ENCODE data around the gene PANX1. TPM values are rescaled to one million over a fixed set of nuclear protein-coding genes. Genes with fewer than 3 reads are reported as not detected.

Gene PANX1
- total and polyA plus RNA-seq, 2 experiments from 2014 or later, result 9.5 to 40.8 TPM

DNA sequence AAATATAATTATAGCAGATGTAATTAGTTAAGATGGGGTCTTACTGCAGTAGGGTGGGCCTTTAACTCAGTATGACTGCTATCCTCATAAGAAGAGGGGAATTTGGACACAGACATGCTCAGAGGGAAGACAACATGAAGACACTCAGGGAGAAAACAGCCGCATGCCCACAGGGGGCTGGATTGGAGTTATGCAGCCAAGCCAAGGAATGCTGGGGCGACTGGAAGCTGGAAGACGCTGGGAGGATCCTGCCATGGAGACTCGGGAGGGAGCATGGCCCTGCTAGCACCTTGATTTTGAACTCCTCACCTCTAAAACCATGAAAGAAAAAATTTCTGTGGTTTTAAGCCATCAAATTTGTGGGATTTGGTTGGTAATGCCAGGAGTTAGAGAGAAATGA is 40.9 kb downstream of the PANX1 start (continued):
- TF ChIP-seq, protein P1, sequence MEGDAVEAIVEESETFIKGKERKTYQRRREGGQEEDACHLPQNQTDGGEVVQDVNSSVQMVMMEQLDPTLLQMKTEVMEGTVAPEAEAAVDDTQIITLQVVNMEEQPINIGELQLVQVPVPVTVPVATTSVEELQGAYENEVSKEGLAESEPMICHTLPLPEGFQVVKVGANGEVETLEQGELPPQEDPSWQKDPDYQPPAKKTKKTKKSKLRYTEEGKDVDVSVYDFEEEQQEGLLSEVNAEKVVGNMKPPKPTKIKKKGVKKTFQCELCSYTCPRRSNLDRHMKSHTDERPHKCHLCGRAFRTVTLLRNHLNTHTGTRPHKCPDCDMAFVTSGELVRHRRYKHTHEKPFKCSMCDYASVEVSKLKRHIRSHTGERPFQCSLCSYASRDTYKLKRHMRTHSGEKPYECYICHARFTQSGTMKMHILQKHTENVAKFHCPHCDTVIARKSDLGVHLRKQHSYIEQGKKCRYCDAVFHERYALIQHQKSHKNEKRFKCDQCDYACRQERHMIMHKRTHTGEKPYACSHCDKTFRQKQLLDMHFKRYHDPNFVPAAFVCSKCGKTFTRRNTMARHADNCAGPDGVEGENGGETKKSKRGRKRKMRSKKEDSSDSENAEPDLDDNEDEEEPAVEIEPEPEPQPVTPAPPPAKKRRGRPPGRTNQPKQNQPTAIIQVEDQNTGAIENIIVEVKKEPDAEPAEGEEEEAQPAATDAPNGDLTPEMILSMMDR (conservative IDR thresholded peaks at IDR 0.05; ENCODE audit: low read depth in 2 of 2), result no peak
- no peak for TF ChIP-seq JUNB (IDR thresholded peaks at IDR 0.05; ENCODE audit: unreplicated experiment)
- no peak for TF ChIP-seq POLR2AphosphoS5 (IDR thresholded peaks at IDR 0.05; ENCODE audit: low read depth)

DNA sequence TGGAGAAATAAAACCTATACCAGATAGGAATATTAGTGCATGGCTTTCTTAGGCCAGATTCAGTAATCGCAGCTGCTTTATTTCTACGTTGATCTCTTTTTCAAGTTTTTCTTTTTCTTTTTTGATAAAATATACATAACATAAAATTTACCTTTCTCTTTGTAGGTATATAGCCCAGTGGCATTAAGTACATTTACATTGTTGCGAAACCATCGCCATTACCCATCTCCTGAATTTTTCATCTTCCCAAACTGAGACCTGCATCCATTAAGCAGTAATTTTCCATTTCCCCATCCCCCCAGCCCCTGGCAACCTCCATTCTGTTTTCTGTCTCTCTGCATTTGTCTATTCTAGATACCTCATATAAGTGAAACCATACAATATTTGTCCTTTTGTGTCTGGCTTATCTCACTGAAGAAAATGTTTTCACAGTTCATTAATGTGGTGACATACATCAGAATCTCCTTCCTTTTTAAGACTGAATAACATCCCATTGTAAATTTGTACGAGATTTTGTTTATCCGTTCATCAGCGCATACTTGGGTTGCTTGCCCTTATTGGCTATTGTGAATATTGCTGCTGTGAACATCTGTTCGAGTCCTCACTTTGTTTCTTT is 41.4 kb downstream of the PANX1 start:
- TF ChIP-seq REST (IDR thresholded peaks at IDR 0.05; ENCODE audit: unreplicated experiment), result no peak
- TF ChIP-seq ZNF114 (CRISPR knock-in tag; IDR thresholded peaks at IDR 0.05), result no peak
- no peak for TF ChIP-seq POLR2AphosphoS5 (IDR thresholded peaks at IDR 0.05; ENCODE audit: low read depth)
- TF ChIP-seq EZH2 (IDR thresholded peaks at IDR 0.05; ENCODE audit: low read depth, unreplicated experiment), result no peak
- TF ChIP-seq, protein P1 (conservative IDR thresholded peaks at IDR 0.05; ENCODE audit: low read depth in 2 of 2), result no peak
- peaks cover 23% of the 10 kb centered on the region for H3K36me3 Mint-ChIP-seq (ENCODE audit: low read depth)
- H3K4me3 Mint-ChIP-seq, result no peak overlapping the region
- Histone ChIP-seq H3K27ac (ENCODE audit: low read depth) (no peak overlapping the region; the same call in 1 of the 2 replicates), H3K27me3 (ENCODE audit: insufficient read depth) (no peaks in the 10 kb centered on the region), H3K4me1 (ENCODE audit: insufficient read depth) (peaks cover 15% of the 10 kb centered on the region), H3K79me2 (replicated peaks; ENCODE audit: insufficient read depth) (peaks cover 93% of the 10 kb centered on the region), H3K36me3 (ENCODE audit: insufficient read depth) (no peaks in the 10 kb centered on the region), H3F3A (replicated peaks; ENCODE audit: low read depth) (no peaks in the 10 kb centered on the region), H3K4me2 (no peak overlapping the region), H3K4me3 (no peak overlapping the region), H2AFZ (no peak overlapping the region), H3K9me2 (ENCODE audit: insufficient read depth) (no peaks in the 10 kb centered on the region), H4K20me1 (replicated peaks; ENCODE audit: insufficient read depth) (peaks cover 32% of the 10 kb centered on the region)
- ATAC-seq (no peak), DNase-seq (ENCODE audit: low spot score) (no peak)
- H3K27ac Mint-ChIP-seq, result no peak overlapping the region
- H3K9me3 Mint-ChIP-seq, result no peaks in the 10 kb centered on the region; the same call in 2 of the 3 replicates
- peaks cover 6% of the 10 kb centered on the region for H3K27me3 Mint-ChIP-seq (ENCODE audit: insufficient read depth, low read depth, poor library complexity)
- peaks cover 67% of the 10 kb centered on the region for H3K4me1 Mint-ChIP-seq

All from GM23338 (cell line).